HEK293 (cell line): ENCODE results near the gene RGL3.

Experiments
- CTCF ChIP-seq: fragments of 450-650 bp; formaldehyde crosslinking; IDR thresholded peaks from 2 replicates; pipeline ENCODE4 v1.5.1; 2016; ENCODE audit warnings: missing biosample characterization, missing genetic modification characterization
- GLIS2 ChIP-seq: fragments of 450-650 bp; formaldehyde crosslinking; IDR thresholded peaks from 2 replicates; pipeline ENCODE4 v1.5.1; 2016; ENCODE audit warnings: missing biosample characterization, missing genetic modification characterization
- REST ChIP-seq: fragments of 450-650 bp; formaldehyde crosslinking; IDR thresholded peaks from 2 replicates; pipeline ENCODE4 v1.5.1; 2016; ENCODE audit warnings: missing biosample characterization, missing genetic modification characterization
- SP2 ChIP-seq: fragments of 450-650 bp; formaldehyde crosslinking; IDR thresholded peaks from 2 replicates; pipeline ENCODE4 v1.5.1; 2016; ENCODE audit warnings: missing biosample characterization, missing genetic modification characterization
- ZNF114 ChIP-seq: fragments of 450-650 bp; formaldehyde crosslinking; IDR thresholded peaks from 2 replicates; pipeline ENCODE4 v1.5.0; 2017; ENCODE audit warnings: missing biosample characterization, missing genetic modification characterization
- ZNF274 ChIP-seq, 2 experiments: fragments of 200-500 bp in 1 of 2; fragments of 450-650 bp in 1 of 2; sonication (Bioruptor generic) in 1 of 2; formaldehyde crosslinking in 1 of 2; IDR thresholded peaks; 2 replicates each; pipeline versions ENCODE4 v1.5.1 to v1.6.1; 2014 to 2016; ENCODE audit warnings: borderline replicate concordance in 1 of 2, inconsistent platforms in 1 of 2, low read length in 1 of 2, missing biosample characterization in 1 of 2, missing genetic modification characterization in 1 of 2
- ZNF510 ChIP-seq: fragments of 450-650 bp; formaldehyde crosslinking; IDR thresholded peaks from 2 replicates; pipeline ENCODE4 v1.5.1; 2018; ENCODE audit warnings: mild to moderate bottlenecking, missing genetic modification characterization, missing biosample characterization; ENCODE audit not compliant: insufficient replicate concordance
- ZNF677 ChIP-seq: fragments of 450-650 bp; IDR thresholded peaks from 2 replicates; pipeline ENCODE4 v1.5.0; 2018; ENCODE audit warnings: missing biosample characterization, mild to moderate bottlenecking, missing genetic modification characterization, moderate library complexity

GRCh38 chr19:11405846-11406643 is 13.1 kb downstream of the RGL3 start:
- TF ChIP-seq CTCF, result no peak
- no peak for TF ChIP-seq ZNF274 (IDR thresholded peaks at IDR 0.05; ENCODE audit: low read length)
- no peak for TF ChIP-seq ZNF274 (tag by site-specific recombination; IDR thresholded peaks at IDR 0.05; ENCODE audit: borderline replicate concordance)
- no peak for TF ChIP-seq ZNF677 (tag by site-specific recombination)
- no peak for TF ChIP-seq GLIS2
- TF ChIP-seq ZNF114 (tag by site-specific recombination), result no peak
- no peak for TF ChIP-seq SP2 (tag by site-specific recombination)
- no peak for TF ChIP-seq REST
- TF ChIP-seq ZNF510 (tag by site-specific recombination), result no peak
